DMS153 (cell line): ENCODE data around the gene SOCS1.

ENCODE experiments used
- DNase-seq: peaks from one replicate; lab custom pipeline; 2025; lab: John Stamatoyannopoulos, UW

The SOCS1 gene

GRCh38 chr16:11285842-11286241, 29.8 kb upstream of the SOCS1 start:
- DNase-seq: no peak

GRCh38 chr16:11283820-11284248, 27.8 kb upstream of the SOCS1 start:
- no peak for DNase-seq

GRCh38 chr16:11280616-11281522, 24.9 kb upstream of the SOCS1 start, which contains the start of gene PRM1:
Gene PRM1, minus strand, starts transcription at chr16:11281330. Its CDS starts 92 bp downstream, at chr16:11281238.
- no peak for DNase-seq

- DNase-seq: no peak
These were observed 23.0 kb upstream of the SOCS1 start for GRCh38 chr16:11278681-11279628.

- no peak for DNase-seq
These were observed 21.8 kb upstream of the SOCS1 start for GRCh38 chr16:11277607-11278337.

GRCh38 chr16:11276896-11277593, 21.0 kb upstream of the SOCS1 start:
- no peak for DNase-seq

- no peak for DNase-seq
These were observed 20.3 kb upstream of the SOCS1 start, which contains the start of gene PRM2 for GRCh38 chr16:11276143-11276895. Gene PRM2, minus strand, starts transcription at chr16:11276480. Its CDS starts 110 bp downstream, at chr16:11276370.

GRCh38 chr16:11274964-11275363, 19.0 kb upstream of the SOCS1 start:
- DNase-seq: no peak

- no peak for DNase-seq
These were observed 17.8 kb upstream of the SOCS1 start for GRCh38 chr16:11273721-11274324.

GRCh38 chr16:11272921-11273720, 17.1 kb upstream of the SOCS1 start, which contains the start of gene PRM3:
Gene PRM3, minus strand, starts transcription at chr16:11273629. Its CDS starts 34 bp downstream, at chr16:11273595.
- DNase-seq: no peak

GRCh38 chr16:11272484-11272883, 16.5 kb upstream of the SOCS1 start:
- no peak for DNase-seq

GRCh38 chr16:11271610-11272009, 15.6 kb upstream of the SOCS1 start:
- no peak for DNase-seq

GRCh38 chr16:11270602-11271162, 14.7 kb upstream of the SOCS1 start:
- no peak for DNase-seq

- DNase-seq: no peak
These were observed 12.9 kb upstream of the SOCS1 start, which contains the start of gene TNP2 for GRCh38 chr16:11268921-11269375. Gene TNP2, minus strand, starts transcription at chr16:11269325. Its CDS starts 63 bp downstream, at chr16:11269262.

GRCh38 chr16:11265124-11265523, 9.1 kb upstream of the SOCS1 start:
- DNase-seq: no peak

- no peak for DNase-seq
These were observed 8.3 kb upstream of the SOCS1 start for GRCh38 chr16:11264155-11264832.

- no peak for DNase-seq
These were observed 7.7 kb upstream of the SOCS1 start for GRCh38 chr16:11263737-11264136.

GRCh38 chr16:11262915-11263314, 6.9 kb upstream of the SOCS1 start:
- DNase-seq: no peak
